Ishikawa (cell line): ENCODE measurements around the gene HAUS1.

ENCODE experiments used
- CEBPB ChIP-seq: IDR thresholded peaks from 2 replicates; pipeline ENCODE4 v1.6.1; 2012
- CREB1 ChIP-seq: IDR thresholded peaks from 2 replicates; pipeline ENCODE4 v1.6.1; 2012; ENCODE audit warnings: low read depth
- EGR1 ChIP-seq: IDR thresholded peaks from 2 replicates; pipeline ENCODE4 v1.6.1; 2012
- EP300 ChIP-seq: IDR thresholded peaks from 2 replicates; pipeline ENCODE4 v1.6.1; 2012; ENCODE audit warnings: borderline replicate concordance
- FOXM1 ChIP-seq: IDR thresholded peaks from 2 replicates; pipeline ENCODE4 v1.6.1; 2012; ENCODE audit warnings: low read depth, borderline replicate concordance
- NFIC ChIP-seq: IDR thresholded peaks from 2 replicates; pipeline ENCODE4 v1.6.1; 2012
- RAD21 ChIP-seq: IDR thresholded peaks from 2 replicates; pipeline ENCODE4 v1.6.1; 2012; ENCODE audit warnings: low read depth
- TAF1 ChIP-seq: IDR thresholded peaks from 2 replicates; pipeline ENCODE4 v1.6.1; 2012; ENCODE audit warnings: low read depth, mild to moderate bottlenecking
- TCF12 ChIP-seq: IDR thresholded peaks from 2 replicates; pipeline ENCODE4 v1.6.1; 2012; ENCODE audit warnings: low read depth
- TEAD4 ChIP-seq: IDR thresholded peaks from 2 replicates; pipeline ENCODE4 v1.6.1; 2012
- USF1 ChIP-seq: IDR thresholded peaks from 2 replicates; pipeline ENCODE4 v1.6.1; 2012
- YY1 ChIP-seq: IDR thresholded peaks from 2 replicates; pipeline ENCODE4 v1.6.1; 2012; ENCODE audit warnings: low read depth
- ZBTB7A ChIP-seq: IDR thresholded peaks from 2 replicates; pipeline ENCODE4 v1.6.1; 2012; ENCODE audit warnings: low read depth
- TF ChIP-seq, protein P1 (sequence below): IDR thresholded peaks from 2 replicates; pipeline ENCODE4 v1.6.1; 2012
- TF ChIP-seq, protein P2 (sequence below): IDR thresholded peaks from 2 replicates; pipeline ENCODE4 v1.6.1; 2012; ENCODE audit warnings: low read depth, mild to moderate bottlenecking

HAUS1 gene

GRCh38 chr18:46061387-46061786 is 42.8 kb upstream of the HAUS1 start:
- TF ChIP-seq EGR1 (no peak), ZBTB7A (no peak), TEAD4 (no peak), TCF12 (no peak), CREB1 (no peak), CEBPB (no peak), USF1 (no peak), TAF1 (no peak), YY1 (no peak), EP300 (no peak), FOXM1 (no peak)
- TF ChIP-seq, protein P1, sequence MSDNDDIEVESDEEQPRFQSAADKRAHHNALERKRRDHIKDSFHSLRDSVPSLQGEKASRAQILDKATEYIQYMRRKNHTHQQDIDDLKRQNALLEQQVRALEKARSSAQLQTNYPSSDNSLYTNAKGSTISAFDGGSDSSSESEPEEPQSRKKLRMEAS: no peak
- TF ChIP-seq, protein P2, sequence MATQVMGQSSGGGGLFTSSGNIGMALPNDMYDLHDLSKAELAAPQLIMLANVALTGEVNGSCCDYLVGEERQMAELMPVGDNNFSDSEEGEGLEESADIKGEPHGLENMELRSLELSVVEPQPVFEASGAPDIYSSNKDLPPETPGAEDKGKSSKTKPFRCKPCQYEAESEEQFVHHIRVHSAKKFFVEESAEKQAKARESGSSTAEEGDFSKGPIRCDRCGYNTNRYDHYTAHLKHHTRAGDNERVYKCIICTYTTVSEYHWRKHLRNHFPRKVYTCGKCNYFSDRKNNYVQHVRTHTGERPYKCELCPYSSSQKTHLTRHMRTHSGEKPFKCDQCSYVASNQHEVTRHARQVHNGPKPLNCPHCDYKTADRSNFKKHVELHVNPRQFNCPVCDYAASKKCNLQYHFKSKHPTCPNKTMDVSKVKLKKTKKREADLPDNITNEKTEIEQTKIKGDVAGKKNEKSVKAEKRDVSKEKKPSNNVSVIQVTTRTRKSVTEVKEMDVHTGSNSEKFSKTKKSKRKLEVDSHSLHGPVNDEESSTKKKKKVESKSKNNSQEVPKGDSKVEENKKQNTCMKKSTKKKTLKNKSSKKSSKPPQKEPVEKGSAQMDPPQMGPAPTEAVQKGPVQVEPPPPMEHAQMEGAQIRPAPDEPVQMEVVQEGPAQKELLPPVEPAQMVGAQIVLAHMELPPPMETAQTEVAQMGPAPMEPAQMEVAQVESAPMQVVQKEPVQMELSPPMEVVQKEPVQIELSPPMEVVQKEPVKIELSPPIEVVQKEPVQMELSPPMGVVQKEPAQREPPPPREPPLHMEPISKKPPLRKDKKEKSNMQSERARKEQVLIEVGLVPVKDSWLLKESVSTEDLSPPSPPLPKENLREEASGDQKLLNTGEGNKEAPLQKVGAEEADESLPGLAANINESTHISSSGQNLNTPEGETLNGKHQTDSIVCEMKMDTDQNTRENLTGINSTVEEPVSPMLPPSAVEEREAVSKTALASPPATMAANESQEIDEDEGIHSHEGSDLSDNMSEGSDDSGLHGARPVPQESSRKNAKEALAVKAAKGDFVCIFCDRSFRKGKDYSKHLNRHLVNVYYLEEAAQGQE: no peak

DNA sequence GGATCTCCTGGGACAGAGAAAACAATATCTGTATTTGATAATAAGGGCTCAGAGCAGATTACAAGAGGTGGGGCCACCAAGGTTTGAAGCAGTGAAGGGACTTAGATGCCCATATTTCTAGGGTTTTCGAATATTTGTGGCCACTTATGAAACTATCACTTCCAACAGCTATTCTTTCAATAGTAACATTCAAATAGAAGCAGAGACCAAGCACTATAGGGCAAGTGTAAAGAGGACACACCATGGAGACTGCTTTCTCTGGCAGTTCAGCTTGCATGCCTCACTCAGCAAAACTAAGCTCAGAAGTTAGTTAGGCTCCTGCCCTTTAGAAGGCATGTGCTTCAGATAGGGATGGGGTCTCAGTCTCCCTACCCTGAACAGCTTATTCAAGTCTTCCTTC is 42.4 kb upstream of the HAUS1 start:
- TF ChIP-seq NFIC (no peak), USF1 (no peak), TEAD4 (no peak), EP300 (no peak), CREB1 (no peak), YY1 (no peak), ZBTB7A (no peak), FOXM1 (no peak), TAF1 (no peak), CEBPB (no peak), RAD21 (no peak), TCF12 (no peak), EGR1 (no peak)
- TF ChIP-seq, protein P2: no peak
- TF ChIP-seq, protein P1: no peak

DNA sequence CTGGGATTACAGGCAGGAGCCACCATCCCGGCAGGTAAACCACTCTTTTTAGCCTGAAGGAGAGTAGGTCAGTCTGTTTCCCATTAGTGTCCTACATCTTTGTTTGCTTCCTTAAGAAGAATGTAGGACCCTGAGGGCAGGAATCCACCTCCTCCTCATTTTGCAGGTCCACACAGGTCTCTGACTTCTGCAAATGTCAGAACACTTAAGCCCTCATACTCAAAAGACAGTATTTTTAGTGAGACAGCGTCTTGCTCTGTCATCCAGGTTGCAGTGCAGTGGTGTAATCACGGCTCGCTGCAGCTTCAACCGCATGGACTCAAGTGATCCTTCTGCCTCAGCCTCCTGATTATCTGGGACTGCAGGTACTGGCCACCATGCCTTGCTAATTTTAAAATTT is 41.4 kb upstream of the HAUS1 start:
- TF ChIP-seq EGR1 (no peak), TEAD4 (no peak), TAF1 (no peak), YY1 (no peak), CEBPB (no peak), EP300 (no peak), NFIC (no peak), TCF12 (no peak)
- TF ChIP-seq, protein P1: no peak
- TF ChIP-seq, protein P2: no peak

DNA sequence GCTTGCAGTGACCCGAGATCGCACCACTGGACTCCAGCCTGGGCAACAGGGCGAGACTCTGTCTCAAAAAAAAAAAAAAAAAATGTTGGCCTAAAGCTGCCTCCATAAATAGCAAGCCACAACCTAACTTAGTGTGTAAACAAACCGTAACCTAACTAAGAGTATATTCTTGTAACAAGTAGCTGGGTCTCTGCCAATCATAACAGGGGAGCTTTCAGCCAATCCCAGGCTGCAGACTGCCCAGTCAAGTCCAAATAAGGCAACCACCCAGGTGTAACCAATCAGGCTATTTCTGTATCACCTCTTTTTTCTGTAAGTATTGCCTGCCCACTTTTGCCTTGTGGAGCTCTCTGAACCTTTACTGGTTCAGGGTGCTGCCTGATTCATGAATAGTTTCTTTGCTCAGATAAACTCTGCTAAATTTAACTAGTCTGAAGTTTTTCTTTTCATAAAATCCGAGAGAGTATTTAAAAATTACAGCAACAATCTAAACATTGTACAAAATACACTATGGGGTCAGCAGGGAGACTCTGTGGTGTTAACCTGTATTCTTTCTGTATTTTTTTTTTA is 36.7 kb upstream of the HAUS1 start:
- TF ChIP-seq CEBPB: no peak
- peak; percentile 62 for TF ChIP-seq NFIC

GRCh38 chr18:46068763-46069162 is 35.4 kb upstream of the HAUS1 start:
- TF ChIP-seq TEAD4 (no peak), FOXM1 (no peak), RAD21 (no peak), TCF12 (no peak), TAF1 (no peak), EP300 (no peak), CREB1 (no peak), EGR1 (no peak), USF1 (no peak)
- TF ChIP-seq, protein P2: no peak
- TF ChIP-seq, protein P1: no peak
